SH-SY5Y (cell line): Measurements from ENCODE around the gene SND1.

Experiments
- GATA2 ChIP-seq: IDR thresholded peaks from 2 replicates; pipeline ENCODE4 v1.6.1; 2011; ENCODE audit warnings: mild to moderate bottlenecking, low read depth, low read length
- GATA3 ChIP-seq: IDR thresholded peaks from 2 replicates; pipeline ENCODE4 v1.6.1; 2011; ENCODE audit warnings: low read depth, mild to moderate bottlenecking, low read length, moderate library complexity

- TF ChIP-seq GATA2 (no peak), GATA3 (no peak)
Measured at GRCh38 chr7:127731431-127732080, 79.6 kb downstream of the SND1 start.
